ENCODE measurements around the gene SLC11A2. TPM values are rescaled to one million over a fixed set of nuclear protein-coding genes. Genes with fewer than 3 reads are reported as not detected.

SLC11A2 gene
- total and polyA plus RNA-seq, 9 of the 15 experiments (the other 6 are each of a cell fraction or from before 2014, with no cell fraction given): 21.1 to 54.0 (median 32.9) TPM

GRCh38 chr12:51028126-51028812, 2.1 kb upstream of the SLC11A2 start (continued):
- no peak for TF ChIP-seq PPARD (CRISPR knock-in tag; IDR thresholded peaks at IDR 0.05)
- TF ChIP-seq GABPA (tag; conservative IDR thresholded peaks at IDR 0.05; ENCODE audit: low read depth): no peak
- no peak for TF ChIP-seq MEF2D (tag; conservative IDR thresholded peaks at IDR 0.05; ENCODE audit: low read depth)
- no peak for TF ChIP-seq CBX5 (IDR thresholded peaks at IDR 0.05; ENCODE audit: borderline replicate concordance, low read depth)
- TF ChIP-seq ZMIZ1 (IDR thresholded peaks at IDR 0.05; ENCODE audit: low read depth in 2 of 2, low read length in 2 of 2): peak in 1 of 2 experiments; percentile 44; a peak in 1 of 4 replicates
- 0 out of 4 replicates have a peak, but pooled peaks of 1 of the 2 experiments have one; percentile 40 for TF ChIP-seq TEAD1 (CRISPR knock-in tag; IDR thresholded peaks at IDR 0.05)
- TF ChIP-seq SMAD4 (CRISPR knock-in tag; conservative IDR thresholded peaks at IDR 0.05): 0 out of 2 replicates have a peak, but pooled peaks have one; percentile 28
- TF ChIP-seq ZNF165 (CRISPR knock-in tag; IDR thresholded peaks at IDR 0.05; ENCODE audit: borderline replicate concordance): no peak
- TF ChIP-seq, protein P1, sequence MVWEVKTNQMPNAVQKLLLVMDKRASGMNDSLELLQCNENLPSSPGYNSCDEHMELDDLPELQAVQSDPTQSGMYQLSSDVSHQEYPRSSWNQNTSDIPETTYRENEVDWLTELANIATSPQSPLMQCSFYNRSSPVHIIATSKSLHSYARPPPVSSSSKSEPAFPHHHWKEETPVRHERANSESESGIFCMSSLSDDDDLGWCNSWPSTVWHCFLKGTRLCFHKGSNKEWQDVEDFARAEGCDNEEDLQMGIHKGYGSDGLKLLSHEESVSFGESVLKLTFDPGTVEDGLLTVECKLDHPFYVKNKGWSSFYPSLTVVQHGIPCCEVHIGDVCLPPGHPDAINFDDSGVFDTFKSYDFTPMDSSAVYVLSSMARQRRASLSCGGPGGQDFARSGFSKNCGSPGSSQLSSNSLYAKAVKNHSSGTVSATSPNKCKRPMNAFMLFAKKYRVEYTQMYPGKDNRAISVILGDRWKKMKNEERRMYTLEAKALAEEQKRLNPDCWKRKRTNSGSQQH (CRISPR knock-in tag; IDR thresholded peaks at IDR 0.05): no peak
- no peak for TF ChIP-seq CBX8 (IDR thresholded peaks at IDR 0.05; ENCODE audit: borderline replicate concordance, extremely low read depth, low read depth, low read length, poor library complexity, severe bottlenecking)
